AG09309 (cell line): ENCODE results near the gene PECR.
A peak's percentile ranks its signal among the peaks of the same experiment; 100 is the strongest.

ENCODE experiments used
- DNase-seq: peaks from one replicate; pipeline ENCODE4 v3.0.0-alpha.2; 2010; ENCODE audit warnings: low read depth
- H3K4me3 ChIP-seq: 2 replicates; pipeline ENCODE4 v1.5.1; 2011; ENCODE audit warnings: mild to moderate bottlenecking, low read depth, low read length, moderate library complexity; ENCODE audit not compliant: control insufficient read depth
- CTCF ChIP-seq: IDR thresholded peaks from 2 replicates; pipeline ENCODE4 v1.5.1; 2011; ENCODE audit warnings: mild to moderate bottlenecking, low read depth, low read length, inconsistent platforms; ENCODE audit not compliant: insufficient read depth, control insufficient read depth; ENCODE audit errors: missing control alignments

Gene PECR

GRCh38 chr2:216064014-216064630, 17.5 kb downstream of the PECR start:
- H3K4me3 ChIP-seq, result no peak overlapping the region
- peak; percentile 23 for DNase-seq
- no peak for TF ChIP-seq CTCF

- no peak for TF ChIP-seq CTCF
- H3K4me3 ChIP-seq, result no peak overlapping the region
- no peak for DNase-seq
Observed at GRCh38 chr2:216059233-216059834, 22.3 kb downstream of the PECR start.

- peak; percentile 58 for DNase-seq
- no peak overlapping the region for H3K4me3 ChIP-seq
- TF ChIP-seq CTCF, result no peak
Observed at GRCh38 chr2:216057688-216058193, 23.9 kb downstream of the PECR start.

GRCh38 chr2:216056739-216057138, 24.9 kb downstream of the PECR start:
- no peak for DNase-seq
- no peak for TF ChIP-seq CTCF
- H3K4me3 ChIP-seq, result no peak overlapping the region

- DNase-seq, result no peak
- TF ChIP-seq CTCF, result no peak
- H3K4me3 ChIP-seq, result no peak overlapping the region
Observed at GRCh38 chr2:216055680-216056079, 25.9 kb downstream of the PECR start.

- no peak for DNase-seq
- TF ChIP-seq CTCF, result no peak
- H3K4me3 ChIP-seq, result no peak overlapping the region
Observed at GRCh38 chr2:216052420-216052819, 29.2 kb downstream of the PECR start.
